HG03460 (cell line): ENCODE measurements around the gene ARHGEF19.

Experiments used
- ATAC-seq: cut with Tn5 transposase; IDR thresholded peaks from one replicate; pipeline ENCODE4 v1.9.1; 2021; ENCODE audit not compliant: unreplicated experiment

Gene ARHGEF19

DNA sequence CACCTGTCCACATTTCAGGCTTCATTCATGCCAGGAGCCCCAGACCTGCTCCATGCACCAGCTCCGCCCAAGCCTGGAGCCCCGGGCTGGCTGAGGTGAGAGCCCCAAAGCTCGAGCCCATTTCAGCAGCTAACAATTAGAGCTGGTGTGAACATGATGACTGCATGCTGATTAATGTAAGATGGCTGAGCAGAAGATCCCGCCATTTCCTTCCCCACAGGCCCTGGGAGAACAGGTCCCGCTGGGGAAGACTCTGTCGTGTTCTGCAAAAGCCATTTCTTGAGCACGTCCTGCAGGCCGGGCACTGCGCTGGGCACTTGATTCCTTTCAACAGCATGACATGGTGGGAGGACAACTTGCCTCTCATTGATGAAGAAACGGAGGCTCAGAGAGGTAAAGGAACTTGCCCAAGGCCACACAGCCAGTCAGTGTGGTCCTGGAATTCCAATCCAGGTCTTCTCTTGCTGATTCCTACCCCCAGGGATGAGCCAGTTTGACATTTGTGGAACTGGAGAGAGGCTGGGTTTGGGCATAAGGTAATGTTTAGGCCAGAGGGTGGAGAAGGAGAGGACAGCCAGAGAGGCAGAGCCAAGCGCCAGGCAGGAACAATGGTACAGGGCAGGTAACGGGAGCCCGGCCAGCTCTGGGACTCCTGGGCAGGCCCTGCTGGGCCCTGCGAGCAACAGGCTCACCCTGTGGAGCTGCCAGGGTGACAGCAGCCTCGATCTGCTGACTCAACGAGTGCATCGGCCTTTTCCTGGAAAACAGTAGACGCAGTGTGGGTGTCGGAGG is 28.5 kb downstream of the ARHGEF19 start:
- no peak for ATAC-seq

DNA sequence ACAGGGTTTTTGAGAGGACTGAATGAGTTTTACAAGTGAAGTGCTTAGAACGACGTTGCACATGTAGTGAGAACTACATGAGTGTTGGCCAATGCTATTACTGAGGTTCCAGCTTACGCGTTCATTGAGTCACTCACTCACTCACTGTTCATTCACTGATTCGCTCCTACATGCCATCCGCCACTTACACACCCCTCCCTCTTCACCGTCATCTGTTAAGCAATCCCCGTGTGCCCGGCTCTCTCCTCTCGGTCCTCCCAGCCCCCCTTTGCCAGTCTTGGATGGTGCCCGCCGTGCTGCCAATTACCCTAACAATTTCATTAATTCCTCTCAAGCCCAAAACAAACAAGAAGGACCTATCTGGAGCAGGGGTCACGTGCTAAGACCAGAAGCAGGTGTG is 29.3 kb downstream of the ARHGEF19 start:
- no peak for ATAC-seq

DNA sequence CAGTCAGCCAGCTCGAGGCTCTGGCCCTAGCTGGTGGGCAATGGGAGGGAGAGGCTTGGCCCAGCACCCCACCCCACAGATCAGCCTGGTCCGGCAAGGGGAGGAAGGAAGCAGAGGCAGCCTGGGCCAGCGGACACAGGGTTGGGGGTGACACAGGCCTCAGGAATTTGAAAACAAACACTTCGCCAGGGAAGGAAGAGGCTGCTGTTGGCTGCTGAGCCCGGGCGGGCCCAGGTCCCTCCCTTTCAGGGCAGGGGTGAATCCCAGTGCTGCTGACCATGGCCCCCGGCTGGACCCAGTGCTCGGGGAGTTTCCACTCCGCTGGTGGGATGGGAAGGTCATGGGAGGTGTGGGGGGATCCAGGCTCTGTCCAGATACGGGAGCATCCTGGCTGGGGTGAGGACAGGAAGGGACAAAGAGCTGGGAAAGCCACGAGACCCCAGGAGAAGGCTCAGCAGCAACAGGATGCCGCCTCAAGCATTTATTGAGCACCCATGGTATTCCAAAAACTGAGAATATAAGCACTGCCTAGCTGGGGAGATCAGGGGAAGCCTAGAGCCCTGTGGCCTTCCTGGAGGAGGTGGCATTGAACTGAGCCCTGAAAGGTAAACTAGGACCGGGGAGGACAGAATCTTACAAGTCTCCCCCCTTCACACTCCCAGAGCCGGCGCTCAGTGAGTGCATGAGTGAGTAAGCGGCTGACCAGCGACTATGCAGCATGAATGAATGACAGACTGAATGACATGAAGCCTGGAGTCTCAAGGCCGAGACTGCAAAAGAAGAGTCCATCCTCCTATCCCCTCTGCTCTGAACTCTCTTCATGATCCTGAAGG is 30.3 kb downstream of the ARHGEF19 start:
- no peak for ATAC-seq

DNA sequence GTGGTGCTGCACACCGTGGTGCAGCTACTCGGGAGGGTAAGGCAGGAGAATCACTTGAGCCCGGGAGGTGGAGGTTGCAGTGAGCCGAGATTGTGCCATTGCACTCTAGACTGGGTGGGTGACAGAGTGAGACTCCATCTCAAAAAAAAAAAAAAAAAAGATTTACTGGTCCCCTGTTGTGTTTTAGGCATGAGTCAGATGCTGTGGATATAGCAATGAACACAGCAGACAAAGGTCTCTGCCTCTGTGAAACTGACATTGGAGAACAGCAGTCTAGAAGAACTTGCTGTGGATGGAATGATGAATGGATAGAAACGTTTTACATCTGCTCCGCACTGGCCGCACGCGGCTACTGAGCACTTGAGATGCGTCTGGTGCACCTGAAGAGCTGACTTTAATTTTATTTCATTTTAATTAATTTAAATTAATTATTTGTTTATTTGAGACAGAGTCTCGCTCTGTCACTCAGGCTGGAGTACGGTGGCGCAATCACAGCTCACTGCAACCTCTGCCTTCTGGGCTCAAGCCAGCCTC is 32.1 kb downstream of the ARHGEF19 start:
- no peak for ATAC-seq

DNA sequence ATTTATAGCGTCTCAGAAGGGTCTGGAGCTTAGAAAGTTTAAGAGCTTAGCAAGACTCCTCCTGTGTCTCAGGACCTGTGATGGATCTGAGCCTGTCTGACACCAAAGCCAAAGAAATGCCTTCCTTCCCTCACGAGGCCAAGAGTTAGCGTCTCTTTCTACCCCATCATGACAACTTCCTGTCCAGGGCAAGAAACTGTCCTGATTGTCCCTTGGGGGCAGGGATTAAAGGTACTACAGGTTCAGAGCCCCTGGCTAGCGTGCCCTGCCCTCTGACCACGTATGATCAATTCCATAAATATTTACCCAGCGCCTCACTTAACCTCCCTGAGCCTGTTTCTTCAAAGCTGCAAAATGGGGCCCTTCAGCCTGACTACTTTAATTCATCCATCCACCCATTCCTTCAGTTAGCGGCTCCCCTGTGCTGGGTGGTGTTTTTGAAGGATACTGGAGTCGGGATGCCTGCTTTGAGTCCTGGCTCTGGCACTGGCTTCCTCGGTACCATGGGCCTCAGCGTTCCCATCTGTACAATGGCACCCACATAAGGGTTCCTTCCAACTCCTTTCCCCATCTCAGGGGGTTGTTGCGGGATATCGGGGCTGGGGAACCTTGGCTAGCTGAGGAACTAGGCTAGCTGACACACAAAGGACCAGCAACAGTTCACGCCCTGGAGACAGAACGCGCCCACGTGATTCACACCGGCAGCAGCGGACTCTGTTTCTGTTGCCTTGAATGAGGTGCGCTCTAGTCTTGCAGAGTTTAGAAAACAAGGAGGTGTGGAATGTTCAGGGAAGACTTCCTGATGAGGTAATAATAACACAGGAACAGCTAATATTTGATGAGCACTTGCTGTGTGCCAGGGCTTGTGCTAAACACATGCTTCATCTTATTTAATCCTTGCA is 33.6 kb downstream of the ARHGEF19 start:
- no peak for ATAC-seq

DNA sequence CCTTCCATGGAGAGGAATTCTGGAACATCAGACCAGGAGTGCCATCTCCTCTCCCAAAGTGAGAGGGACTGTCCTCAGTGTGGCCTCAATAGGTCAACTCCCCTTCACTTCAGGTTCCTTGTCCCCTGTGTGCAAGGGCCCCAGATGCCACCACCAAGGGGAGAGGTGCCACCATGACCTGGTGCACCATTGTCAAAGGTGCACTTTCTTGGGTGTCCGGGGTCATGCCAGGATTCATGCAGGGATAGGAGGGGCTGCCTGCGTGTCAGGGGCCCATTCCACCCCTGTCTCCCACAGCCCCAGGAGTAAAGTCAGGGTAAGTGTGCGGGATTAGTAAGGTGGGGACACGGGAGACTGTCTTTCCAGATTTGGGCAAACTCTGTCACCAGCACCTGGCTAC is 35.1 kb downstream of the ARHGEF19 start:
- no peak for ATAC-seq

DNA sequence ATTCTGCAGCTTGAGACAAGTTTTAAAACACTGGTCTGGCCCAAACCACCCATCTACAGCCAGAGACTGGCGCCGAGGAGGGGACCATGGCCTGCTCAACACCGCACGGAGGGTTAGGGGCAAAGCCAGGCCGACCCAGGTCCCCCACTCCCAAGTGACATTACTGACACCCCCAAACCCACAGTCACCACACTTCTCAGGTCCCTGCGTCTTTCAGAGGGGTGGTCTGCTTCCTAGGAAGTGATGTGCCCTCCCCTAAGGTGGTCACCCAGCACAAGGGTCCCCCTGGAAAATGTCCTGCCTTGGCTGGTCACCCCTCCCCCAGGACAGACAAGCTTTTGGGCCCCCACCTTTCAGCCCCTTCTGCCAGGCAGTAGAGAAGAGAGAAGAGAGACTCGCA is 35.8 kb downstream of the ARHGEF19 start:
- ATAC-seq: no peak

DNA sequence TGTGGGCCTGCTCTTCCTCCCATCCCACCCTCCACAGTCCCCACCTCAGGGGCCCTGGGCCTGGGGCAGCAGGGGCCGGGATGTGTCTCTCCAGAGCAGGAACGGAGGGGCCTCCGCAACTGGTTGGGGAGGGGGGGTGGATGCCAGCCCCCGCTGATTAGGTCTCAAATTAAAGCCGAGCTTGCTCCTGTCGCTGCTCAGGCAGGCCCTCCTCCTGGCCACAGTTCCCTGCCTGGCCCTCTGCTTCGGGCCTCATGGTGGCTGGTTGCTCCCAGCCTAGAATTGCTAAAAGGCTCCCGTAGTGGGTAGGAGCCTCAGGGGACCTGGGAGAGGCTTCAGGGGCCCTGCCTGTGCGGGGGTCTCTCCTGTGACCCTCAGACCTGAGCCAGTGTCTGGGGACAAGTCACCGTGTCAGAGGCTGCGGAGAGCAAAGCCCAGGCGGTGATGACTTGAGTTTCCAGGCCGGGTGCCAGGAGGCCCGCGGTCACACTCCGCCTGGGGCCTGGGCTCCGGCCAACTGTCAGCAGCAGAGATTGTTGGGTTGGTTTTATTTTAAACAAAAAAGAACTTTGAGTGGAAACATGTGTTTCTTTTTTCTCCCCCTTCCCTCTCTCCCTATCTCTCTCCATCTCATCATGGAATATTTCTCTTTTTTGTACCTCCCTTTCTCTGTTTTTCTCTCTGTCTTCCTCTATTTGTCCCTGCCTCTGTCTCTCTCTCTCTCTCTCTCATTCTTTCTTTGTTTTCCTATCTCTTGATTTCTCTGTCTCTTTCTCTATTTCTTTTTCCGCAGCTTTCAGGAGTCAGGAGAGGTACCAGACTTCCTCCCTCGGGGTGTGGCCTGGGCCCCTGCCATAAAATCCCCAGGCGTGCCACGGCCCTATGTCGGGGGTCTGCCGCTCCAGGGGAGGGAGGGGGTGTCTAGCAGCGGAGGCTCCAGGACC is 36.6 kb downstream of the ARHGEF19 start:
- ATAC-seq: no peak

DNA sequence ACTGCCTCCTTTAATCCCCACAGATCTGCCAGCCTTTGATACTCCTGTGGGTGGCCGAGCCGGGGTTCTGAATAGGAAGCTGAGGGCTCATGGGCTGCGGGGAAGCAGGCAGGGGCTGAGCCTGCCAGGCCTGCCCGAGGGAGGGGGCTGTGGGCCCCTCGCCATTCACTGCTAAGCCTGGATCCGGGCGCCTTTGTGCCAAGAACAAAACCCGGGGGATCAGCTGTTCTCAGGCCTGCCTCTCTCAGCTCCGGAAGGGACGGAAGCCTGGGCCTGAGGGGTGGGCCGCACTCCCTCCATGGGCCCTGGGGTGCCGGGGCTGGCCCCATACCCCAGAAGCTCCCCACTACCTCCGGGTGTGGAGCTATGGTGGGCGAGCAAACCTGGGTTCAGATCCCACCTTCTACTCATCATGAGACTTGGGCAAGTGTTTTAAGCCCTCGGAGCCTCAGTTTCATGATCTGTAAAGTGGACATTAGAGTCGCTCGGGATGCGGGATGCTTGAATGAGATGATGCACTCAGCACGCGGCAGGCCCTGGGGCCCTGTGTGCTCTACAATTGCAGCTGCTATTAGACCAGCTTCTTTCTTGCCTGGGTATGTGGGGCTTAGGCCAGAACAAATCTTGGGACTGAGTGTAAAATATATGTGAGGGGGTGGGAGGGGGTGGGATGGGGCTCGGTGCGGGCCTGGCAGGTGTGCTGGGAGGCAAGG is 37.4 kb downstream of the ARHGEF19 start:
- no peak for ATAC-seq

DNA sequence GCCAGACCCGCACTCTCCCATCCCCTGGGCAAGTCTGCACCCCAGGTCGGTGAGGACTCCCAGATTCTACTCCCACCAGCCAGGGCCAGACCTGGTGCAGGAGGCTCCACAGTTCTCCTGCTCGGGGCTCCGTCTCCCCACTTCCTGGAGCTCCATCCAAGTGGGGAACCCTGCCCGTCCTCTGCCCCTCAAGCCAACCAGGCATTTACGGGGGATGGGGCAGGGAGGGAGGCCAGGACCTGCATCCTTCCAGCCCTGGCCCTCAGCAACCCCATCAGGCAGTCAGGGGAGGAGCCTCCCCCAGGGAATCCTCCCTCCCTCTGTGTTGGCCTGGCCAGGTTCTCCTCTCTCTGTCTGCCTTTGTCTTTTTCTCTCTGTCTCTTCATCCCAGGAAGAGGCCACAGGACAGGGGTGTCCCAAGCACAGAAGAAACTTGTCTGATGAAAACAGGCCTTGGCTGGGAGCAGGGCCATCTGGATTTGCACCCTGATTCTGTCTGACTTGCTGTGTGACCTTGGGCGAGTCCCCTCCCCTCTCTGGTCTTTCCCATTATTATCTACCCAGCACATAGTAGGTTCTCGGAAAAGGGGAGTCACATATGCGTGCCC is 38.1 kb downstream of the ARHGEF19 start:
- ATAC-seq: no peak

DNA sequence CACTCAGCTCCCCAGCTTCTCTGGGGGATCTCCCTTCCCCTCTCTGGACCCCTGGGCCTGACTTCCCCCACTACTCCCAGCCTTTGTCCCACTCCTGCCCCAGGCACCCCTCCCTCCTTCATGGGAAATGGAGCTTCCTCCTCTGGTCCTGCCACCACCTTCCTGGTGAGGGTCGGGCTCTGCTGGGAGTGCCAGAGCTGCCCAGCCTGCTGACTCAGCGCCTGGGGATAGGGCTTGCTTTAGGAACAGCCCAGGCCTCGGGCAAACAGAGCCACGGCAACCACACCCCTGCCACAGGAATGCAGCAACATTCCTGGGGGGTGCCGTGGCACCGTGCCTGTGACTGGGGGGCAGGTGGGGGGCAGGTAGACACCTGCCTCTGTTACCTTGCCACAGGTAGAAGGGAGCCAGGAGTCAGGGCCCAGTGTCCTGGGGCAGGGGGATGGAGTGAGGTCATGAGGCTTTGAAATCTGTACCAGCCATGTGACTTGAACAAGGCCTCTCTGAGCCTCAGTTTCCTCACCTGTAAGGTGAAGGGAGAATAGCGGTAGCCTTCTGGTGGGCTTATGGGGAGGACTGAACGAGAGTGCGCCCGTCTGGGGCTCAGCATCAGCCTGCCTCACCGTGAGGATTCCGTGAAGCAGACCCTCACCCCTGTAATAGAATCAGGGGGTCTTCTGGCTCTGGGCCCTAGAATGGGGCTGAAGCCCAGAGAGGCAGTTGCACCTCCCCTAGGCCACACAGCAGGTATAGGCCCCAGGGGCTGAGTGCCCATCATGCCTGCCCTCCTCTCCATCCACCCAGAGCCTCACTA is 38.8 kb downstream of the ARHGEF19 start:
- ATAC-seq: no peak

DNA sequence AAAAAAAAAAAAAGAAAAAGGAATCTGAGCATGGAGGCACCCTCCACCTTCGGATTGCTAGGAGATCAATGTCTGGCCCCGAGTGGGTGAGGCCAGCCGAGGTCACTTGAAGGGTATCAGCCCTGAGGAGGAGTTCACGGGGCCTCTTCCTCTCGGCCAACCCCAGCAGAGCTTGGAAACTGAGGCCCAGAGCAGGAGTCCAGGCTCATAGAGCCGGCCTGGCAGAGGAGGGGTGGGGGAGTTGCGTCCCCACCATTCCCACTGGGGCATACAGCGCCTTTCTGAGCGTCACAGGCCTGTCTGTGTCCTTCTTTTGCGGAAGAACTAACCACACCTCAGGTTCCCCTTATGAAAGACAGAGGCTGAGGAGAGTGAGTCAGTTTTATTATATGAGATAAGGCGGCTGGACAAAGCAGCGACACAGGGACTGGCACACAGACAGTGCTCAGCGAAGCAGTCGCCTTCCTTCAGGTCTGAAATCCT is 39.4 kb downstream of the ARHGEF19 start:
- no peak for ATAC-seq

DNA sequence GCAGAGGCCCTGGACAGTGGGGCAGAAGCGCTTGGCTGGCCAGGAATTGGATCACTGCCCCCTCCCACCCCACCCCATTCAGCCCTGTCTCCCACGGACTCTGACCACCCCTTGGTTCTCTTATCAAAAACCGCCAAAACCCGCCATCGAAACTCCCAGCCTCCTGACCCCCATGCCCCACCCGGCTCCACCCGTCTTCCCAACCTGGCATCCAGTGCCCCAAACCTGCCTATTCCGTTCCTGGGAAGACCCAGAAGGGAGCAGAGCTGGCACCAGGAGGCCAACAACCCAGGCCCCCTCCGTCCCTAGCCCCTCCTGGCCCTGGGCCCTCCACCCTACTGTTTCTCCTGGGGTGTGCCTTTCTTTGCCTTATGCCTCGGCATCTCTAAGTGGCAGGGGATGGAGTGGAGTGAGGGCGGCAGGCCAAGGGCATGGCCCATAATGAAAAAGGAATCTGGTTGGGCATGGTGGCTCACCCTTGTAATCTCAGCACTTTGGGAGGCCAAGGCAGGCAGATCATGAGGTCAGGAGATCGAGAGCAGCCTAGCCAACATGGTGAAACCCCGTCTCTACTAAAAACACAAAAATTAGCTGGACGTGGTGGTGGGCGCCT is 40.1 kb downstream of the ARHGEF19 start:
- ATAC-seq: no peak

DNA sequence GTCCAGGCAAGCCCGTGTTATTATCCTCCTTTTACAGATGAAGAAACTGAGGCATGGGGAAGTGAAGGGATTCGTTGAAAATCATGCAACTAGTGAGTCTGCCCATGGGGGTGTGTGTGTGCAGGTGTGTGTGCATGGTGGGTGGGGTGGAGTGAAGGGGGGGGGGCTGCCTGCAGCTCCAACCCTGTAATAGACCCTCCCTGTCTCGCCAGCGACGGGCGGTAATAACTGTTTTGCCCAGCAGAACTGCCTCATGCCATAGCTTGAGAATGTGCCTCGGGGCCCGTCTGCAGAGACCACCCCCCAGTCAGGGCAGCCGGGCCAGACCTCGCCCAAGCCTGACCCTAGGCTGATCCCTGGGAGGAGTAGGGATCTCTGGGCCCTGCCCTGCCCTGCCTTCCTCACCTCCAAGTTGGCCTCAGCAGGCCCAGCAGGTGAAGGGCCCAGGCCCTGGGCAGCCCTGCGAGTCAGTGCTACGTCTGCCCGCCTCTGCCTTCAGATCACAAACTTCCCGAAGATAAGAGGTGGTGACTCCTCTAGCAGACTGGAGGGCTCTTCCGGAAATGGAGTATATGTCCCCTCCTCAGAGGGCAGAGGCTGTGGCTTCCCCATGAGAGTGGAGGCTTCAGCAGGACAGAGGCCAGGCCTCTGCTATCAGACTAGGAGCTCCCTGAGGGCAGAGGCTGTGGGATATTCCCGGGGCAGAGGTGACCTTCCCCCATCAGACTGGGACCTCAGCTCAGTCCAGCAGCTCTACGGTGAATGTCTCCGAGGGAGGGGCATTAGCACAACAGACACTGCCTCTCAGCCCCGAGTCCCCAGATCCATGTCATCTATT is 40.9 kb downstream of the ARHGEF19 start:
- ATAC-seq: no peak

DNA sequence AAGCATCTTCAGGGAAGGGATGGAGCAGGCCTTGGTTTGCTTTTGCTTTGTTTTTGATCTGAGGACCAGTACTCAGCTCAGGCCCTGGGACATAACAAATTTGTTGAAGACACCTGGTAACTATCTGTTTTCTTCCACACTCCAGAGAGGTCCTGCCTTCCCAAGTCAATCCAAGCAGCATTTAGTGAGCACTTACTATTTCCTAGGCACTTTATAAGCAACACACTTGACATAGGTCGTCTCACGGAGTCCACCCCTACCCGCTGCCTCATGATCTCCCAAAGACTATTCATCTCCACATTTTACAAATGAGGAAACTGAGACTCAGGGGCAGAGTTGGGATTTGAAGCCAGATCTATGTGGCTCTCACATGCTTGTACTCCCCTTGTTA is 42.2 kb downstream of the ARHGEF19 start:
- no peak for ATAC-seq

DNA sequence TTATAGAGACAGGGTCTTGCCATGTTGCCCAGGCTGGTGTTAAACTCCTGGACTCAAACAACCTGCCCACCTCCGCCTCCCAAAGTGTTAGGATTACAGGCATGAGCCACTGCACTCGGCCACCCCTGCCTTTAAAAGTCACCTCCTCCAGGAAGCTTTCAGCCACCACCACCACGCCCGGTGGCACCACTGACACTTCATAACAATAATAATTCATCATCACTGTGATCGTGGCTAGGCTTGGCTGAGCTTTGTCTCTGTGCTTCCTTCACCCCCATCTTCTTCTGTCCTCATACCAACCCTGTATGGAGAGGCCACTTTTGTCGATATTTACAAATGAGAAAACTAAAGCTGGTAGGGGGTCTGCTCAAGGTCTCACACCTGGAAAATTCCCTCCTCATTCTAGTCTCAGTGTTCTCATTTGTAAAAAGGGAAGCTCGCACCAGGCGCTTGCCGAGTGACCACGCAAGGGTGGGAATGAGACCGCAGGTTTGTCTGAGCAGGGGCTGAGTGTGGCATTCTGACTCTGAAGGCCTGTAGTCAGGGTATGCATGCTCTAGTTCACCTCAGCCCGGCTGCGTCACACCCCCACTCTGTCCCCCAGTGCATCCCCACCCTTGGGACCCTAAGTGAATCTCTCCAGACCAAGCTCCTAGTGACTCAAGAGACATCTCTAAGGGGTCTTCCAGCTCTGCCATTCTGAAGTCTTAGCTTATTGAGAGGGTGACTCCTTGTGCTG is 43.7 kb downstream of the ARHGEF19 start:
- no peak for ATAC-seq
